NCI-H460 (cell line): Measurements from ENCODE around the gene AMPD1. TPM values are rescaled to one million over a fixed set of nuclear protein-coding genes. Genes with fewer than 3 reads are reported as not detected.
A peak's percentile ranks its signal among the peaks of the same experiment; 100 is the strongest.

Source experiments
- DNase-seq: peaks from one replicate; pipeline ENCODE4 v3.0.0-alpha.2; 2016; ENCODE audit warnings: low read depth; ENCODE audit errors: extremely low read depth
- total RNA-seq: library from RNA; depleted of rRNA; stranded (reverse); fragments of >200 nt; shearing (Covaris generic); gene quantifications from 2 replicates; pipeline ENCODE4 v1.2.3, GENCODE V29; 2014

Gene AMPD1
- total RNA-seq, 1 experiment from 2014 or later, result not detected

DNA sequence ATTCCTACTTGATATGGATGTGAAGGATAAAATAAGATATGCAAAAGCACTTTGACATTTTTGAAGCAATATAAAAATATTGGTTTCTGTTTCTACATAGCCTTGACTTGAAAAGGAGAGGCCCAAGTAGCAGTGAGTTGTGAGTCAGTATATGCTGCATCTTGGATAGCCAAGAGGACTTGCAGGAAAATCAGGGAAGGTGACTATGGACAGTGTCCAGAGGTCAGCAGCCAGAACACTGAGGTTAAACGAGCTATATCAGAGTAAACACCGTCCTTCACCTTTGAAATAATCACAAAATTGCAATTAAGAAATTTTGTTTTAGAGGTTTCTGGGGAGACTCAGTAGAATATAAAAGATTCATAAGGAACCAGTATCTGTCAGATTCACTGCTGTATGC is 6.6 kb upstream of the AMPD1 start:
- no peak for DNase-seq

GRCh38 chr1:114700036-114700600 is 4.8 kb upstream of the AMPD1 start:
- no peak for DNase-seq

GRCh38 chr1:114696810-114697209 is 1.5 kb upstream of the AMPD1 start:
- DNase-seq, result no peak

GRCh38 chr1:114694540-114695310 is 621 bp downstream of the AMPD1 start:
- no peak for DNase-seq

DNA sequence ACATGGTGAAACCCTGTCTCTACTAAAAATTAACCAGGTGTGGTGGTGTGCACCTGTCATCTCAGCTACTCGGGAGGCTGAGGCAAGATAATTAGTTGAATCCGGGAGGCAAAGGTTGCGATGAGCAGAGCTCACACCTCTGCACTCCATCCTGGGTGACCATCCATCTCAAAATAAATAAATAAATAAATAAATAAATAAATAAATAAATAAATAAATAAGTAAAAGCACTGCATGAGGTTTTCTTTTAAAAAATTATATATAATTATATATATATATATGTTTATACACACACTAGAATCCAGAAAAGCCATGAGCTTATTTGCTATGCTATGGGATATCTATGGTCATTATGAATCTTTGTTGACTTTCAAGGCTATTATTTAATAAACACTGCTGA is 2.4 kb downstream of the AMPD1 start:
- DNase-seq, result no peak

GRCh38 chr1:114691061-114691460 is 4.3 kb downstream of the AMPD1 start:
- no peak for DNase-seq

- no peak for DNase-seq
Measured at GRCh38 chr1:114690148-114690547, 5.2 kb downstream of the AMPD1 start.

DNA sequence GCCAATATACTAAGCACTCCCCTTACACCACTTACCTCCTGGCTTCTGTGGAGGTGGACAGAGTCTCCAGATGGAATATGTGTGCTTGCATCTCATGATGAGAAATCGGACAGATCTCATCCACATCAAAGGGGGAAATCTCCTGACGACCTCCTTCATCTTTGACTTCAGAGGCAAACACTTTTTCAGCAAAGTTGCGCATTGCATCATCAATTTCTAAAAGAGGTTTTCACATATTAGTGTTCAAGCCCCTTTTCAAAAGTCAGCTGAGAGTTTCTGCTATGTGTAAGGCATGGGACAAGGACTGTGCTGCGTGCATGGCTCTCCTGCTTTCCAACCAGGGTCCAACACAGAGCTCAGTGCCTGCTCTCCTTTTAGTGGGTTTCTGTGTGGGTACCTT is 6.8 kb downstream of the AMPD1 start:
- DNase-seq, result no peak

- no peak for DNase-seq
Measured at GRCh38 chr1:114685851-114686250, 9.5 kb downstream of the AMPD1 start.

- no peak for DNase-seq
Measured at GRCh38 chr1:114677691-114678090, 17.7 kb downstream of the AMPD1 start.

GRCh38 chr1:114676115-114676514 is 19.2 kb downstream of the AMPD1 start:
- no peak for DNase-seq

DNA sequence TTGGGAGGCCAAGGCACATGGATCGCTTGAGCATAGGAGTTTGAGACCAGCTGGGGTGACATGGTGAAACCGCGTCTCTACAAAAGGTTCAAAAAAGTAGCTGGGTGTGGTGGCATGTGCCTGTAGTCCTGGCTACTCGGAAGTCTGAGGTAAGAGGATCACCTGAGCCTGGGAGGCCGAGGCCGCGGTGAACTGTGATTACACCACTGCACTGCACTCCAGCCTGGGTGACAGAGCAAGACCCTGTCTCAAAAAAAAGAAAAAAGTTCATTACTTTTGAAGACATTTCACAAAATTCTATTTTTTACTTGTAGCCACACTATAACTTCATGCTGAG is 23.4 kb downstream of the AMPD1 start:
- DNase-seq, result no peak

DNA sequence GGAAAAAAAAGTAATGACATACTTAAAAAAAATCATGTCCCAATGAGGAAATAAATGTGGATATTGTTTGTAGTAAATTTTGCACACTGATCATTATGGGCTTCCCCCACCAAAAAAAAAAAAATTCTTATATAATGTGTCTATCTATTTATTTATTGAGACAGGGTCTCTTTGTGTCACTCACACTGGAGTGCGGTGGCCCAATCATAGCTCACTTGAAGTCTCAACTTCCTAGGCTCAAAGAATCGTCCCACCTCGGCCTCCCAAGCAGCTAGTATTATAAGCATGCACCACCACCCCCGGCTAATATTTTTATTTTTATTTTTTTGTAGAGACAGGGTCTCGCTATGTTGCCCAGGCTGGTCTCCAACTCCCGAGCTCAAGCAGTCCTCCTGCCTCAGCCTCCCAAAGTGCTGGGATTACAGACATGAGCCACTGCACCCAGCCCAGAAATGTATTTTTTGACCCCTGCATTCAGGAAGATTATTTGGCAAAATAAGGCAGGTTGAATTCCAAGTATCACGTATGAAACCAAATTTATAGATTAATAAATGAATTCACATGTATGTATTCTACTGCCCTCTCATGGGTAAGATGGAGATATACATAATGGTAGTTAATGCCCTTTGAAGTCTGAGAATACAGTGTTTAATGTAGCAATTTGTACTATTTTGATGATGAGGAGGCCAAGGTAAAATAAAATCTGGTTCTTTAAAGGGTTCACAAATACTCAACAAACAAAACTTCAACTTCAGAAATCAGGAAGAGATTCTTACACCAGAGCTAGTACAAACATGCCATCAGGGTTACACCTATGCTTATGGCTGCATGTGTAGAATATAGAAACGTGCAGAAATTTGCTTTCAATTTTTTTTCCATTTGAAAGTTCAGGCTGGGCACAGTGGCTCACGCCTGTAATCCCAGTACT is 24.1 kb downstream of the AMPD1 start:
- DNase-seq, result no peak

DNA sequence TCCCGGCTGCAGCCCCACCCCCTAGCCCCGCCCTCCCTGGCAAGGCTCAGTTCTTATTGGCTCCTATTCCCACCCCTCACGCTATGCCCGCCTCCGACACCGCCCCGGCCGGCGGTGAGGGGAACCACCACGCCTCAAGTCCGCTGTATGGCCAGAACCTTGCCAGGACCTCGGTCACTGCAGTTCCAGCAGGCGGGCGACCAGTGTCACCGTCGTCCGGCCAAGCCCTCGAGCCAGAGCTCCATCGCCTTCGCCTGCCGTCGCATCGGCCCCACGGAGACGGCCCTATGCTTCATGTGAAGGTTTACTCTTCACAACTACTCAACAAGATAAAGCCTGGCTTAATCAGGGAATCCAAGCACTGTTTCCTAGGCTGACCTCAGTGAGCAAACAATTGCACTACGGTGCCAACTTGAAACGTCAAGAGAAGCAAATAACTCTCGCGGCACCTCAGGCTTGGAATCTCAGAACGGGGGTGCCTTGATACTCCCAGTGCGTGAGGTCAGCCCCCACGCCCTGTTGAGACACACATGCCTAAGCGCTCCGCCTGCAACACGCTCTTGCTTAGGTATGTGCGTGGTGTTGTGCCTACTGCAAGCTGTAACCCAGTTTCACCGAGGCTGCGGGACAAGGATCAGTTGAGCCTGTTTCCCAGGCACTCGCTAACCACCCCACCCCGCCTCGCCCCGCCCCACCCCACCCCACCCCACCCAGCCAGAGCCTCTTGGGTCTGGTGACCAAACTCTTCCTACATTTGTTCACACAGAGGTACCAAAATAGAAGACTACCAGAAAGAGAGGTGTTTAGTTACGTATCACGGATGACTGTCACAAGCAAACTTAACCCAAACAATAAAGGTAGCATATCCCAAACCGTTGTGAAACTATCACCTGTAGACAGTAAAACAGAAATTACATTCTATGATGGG is 25.0 kb downstream of the AMPD1 start:
- peak; percentile 85 for DNase-seq

DNA sequence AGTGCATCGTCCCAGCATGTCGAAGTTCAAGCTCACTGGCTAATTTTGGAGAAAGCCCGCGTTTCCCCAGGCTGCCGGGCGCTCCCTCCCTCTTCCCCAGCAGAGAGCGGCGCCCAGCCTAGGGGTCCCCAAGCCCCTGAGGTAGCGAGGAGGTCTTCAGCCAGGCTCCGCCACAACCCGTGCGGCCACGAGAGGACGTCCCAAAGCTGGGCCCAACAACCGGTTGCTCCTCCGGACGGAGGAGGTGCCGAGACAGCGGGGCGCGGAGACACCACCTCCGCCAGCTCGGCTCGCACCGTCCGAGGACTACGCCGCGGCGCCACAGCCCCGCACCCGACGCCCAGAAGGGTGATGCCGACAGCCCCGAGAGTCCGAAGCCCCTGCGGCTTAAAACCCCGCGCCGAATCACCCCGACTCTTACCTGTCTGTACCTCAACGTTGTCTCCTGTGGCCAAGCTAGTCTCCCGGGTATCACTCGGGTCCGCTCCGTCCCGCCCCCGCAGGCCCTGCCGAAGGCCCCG is 25.7 kb downstream of the AMPD1 start, which contains the start of gene DENND2C:
Gene DENND2C, minus strand, starts transcription at position 488 of the 521 bp plus-strand sequence. CDS start 44,065 bp downstream, outside the sequence.
- no peak for DNase-seq

DNA sequence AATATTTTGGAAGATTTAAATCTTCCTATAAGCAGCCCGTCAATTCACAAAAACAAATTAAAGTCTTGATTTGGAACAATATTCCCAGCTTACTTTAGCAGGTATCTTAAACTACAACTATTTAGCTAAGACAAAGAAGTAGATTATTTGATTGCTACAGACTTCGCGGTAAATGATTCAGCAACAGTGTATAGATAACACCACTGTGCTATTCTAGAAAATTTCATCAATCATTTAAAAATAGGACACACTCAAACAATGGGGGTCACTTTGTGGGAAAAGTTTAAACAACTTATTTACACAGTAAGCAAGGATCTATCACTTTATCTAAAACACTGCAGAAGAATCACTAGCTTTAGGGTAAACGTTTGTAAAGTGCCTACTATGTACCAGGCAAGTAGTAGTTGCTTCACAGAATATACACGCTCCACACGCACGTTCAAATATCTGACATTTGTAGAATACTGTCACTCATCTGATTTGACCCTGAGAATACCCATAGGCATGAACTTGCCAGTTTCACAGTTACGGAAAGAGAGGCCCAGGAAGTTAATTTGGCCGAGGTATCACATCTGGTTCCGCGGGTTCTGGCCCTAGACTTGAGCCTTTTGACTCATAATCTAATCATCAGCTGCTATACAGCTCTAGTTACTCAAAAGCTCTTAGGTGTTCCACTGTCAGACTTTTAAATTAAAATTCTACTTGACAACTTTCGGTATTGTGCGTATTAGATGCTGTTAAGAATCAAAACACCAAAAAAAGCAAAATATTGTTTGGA is 26.4 kb downstream of the AMPD1 start:
- DNase-seq, result peak; percentile 13

DNA sequence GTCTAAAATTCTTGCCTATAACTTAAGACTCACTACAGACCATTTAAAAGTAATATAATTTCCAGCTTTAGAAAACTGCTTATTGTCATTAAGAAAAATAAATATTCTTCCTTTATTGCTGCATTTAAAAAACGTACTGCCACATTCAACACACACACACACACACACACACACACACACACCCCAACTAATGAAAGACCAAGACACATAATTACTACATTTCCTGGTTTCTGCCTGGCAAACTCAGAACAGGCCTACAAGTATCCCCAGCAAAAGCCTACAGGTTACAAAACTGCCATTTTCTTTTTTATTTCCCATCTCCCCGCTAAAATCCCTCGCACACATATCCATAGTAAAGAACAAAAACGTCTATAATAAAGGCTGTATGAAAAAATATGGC is 27.0 kb downstream of the AMPD1 start:
- no peak for DNase-seq

GRCh38 chr1:114666954-114667353 is 28.4 kb downstream of the AMPD1 start:
- DNase-seq, result no peak

GRCh38 chr1:114660238-114660637 is 35.1 kb downstream of the AMPD1 start:
- no peak for DNase-seq
